ENCODE data around the gene CCDC150. TPM values are rescaled to one million over a fixed set of nuclear protein-coding genes. Genes with fewer than 3 reads are reported as not detected.

CCDC150 gene
- total and polyA plus RNA-seq, 8 donors, result 0.29 to 19.8 (median 3.2) TPM; not detected in 1

GRCh38 chr2:196598412-196598811 is 41.1 kb upstream of the CCDC150 start:
- Histone ChIP-seq H3K27ac (no peak overlapping the region), H3K36me3 (no peaks in the 10 kb centered on the region), H3K9me3 (no peaks in the 10 kb centered on the region), H3K27me3 (peaks cover 0 to 32% (median 9%) of the 10 kb centered on the region in 3 donors), H3K4me3 (no peak overlapping the region), H3K4me1 (peaks cover 0 to 5% (median 4%) of the 10 kb centered on the region in 4 donors)
- TF ChIP-seq POLR2A (IDR thresholded peaks at IDR 0.05) (no peak), POLR2AphosphoS5 (IDR thresholded peaks at IDR 0.05) (no peak), EP300 (IDR thresholded peaks at IDR 0.05) (no peak), CTCF (IDR thresholded peaks at IDR 0.05) (no peak)
- intact Hi-C loops (cut with DNase I; ENCODE audit: low total_unique reads), result no loop called here
- DNase-seq, result no peak
- 53 to 79% (median 66%) methylated on average over 4 to 5 of the region's 5 CpGs for whole genome bisulfite sequencing, 5 donors

GRCh38 chr2:196598846-196599245 is 40.7 kb upstream of the CCDC150 start:
- H3K4me1 ChIP-seq, result peaks cover 0 to under 1% (median under 1%) of the 10 kb centered on the region in 4 donors
- H3K36me3 ChIP-seq, result no peaks in the 10 kb centered on the region
- H3K9me3 ChIP-seq, result no peaks in the 10 kb centered on the region
- intact Hi-C loops (cut with DNase I; ENCODE audit: low total_unique reads), result no loop called here
- DNase-seq, result no peak
- no peak overlapping the region for H3K4me3 ChIP-seq
- H3K27ac ChIP-seq, result no peak overlapping the region
- peaks cover 0 to 27% (median 5%) of the 10 kb centered on the region in 3 donors for H3K27me3 ChIP-seq
- TF ChIP-seq POLR2A (IDR thresholded peaks at IDR 0.05) (no peak), EP300 (IDR thresholded peaks at IDR 0.05) (no peak), CTCF (IDR thresholded peaks at IDR 0.05) (no peak), POLR2AphosphoS5 (IDR thresholded peaks at IDR 0.05) (no peak)

- H3K4me3 ChIP-seq, result no peak overlapping the region
- TF ChIP-seq EP300 (IDR thresholded peaks at IDR 0.05), result no peak
- no peak for TF ChIP-seq POLR2A (IDR thresholded peaks at IDR 0.05)
- no peak for TF ChIP-seq POLR2AphosphoS5 (IDR thresholded peaks at IDR 0.05)
- TF ChIP-seq CTCF (IDR thresholded peaks at IDR 0.05), result no peak
- DNase-seq, result peak; percentile 26 to 34
- H3K27ac ChIP-seq, result no peak overlapping the region
- intact Hi-C loops (cut with DNase I; ENCODE audit: low total_unique reads), result no loop called here
- no peaks in the 10 kb centered on the region for H3K36me3 ChIP-seq
- WGBS, 5 donors, result 57 to 66% (median 63%) methylated on average over 11 to 13 of the region's 13 CpGs
- H3K9me3 ChIP-seq, result no peaks in the 10 kb centered on the region
- peaks cover 0 to 1% (median 0%) of the 10 kb centered on the region in 4 donors for H3K4me1 ChIP-seq
- H3K27me3 ChIP-seq, result peaks cover 0 to 8% (median 0%) of the 10 kb centered on the region in 3 donors
Measured at GRCh38 chr2:196601430-196602306, 37.8 kb upstream of the CCDC150 start.

GRCh38 chr2:196604196-196604595 is 35.3 kb upstream of the CCDC150 start:
- H3K4me1 ChIP-seq, result peaks cover 0 to 8% (median 0%) of the 10 kb centered on the region in 4 donors
- H3K36me3 ChIP-seq, result no peaks in the 10 kb centered on the region
- H3K27ac ChIP-seq, result no peak overlapping the region
- intact Hi-C loops (cut with DNase I; ENCODE audit: low total_unique reads), result no loop called here
- H3K4me3 ChIP-seq, result no peak overlapping the region
- no peaks in the 10 kb centered on the region for H3K9me3 ChIP-seq
- DNase-seq, result no peak
- 68 to 82% (median 75%) methylated on average over 2 of the region's 2 CpGs for WGBS, 5 donors
- no peak for TF ChIP-seq POLR2AphosphoS5 (IDR thresholded peaks at IDR 0.05)
- no peak for TF ChIP-seq POLR2A (IDR thresholded peaks at IDR 0.05)
- TF ChIP-seq CTCF (IDR thresholded peaks at IDR 0.05), result no peak
- no peaks in the 10 kb centered on the region for H3K27me3 ChIP-seq

All from stomach (tissue), 9 donors.